H9 (cell line): ENCODE results near the gene TM7SF3. TPM values are rescaled to one million over a fixed set of nuclear protein-coding genes. Genes with fewer than 3 reads are reported as not detected.

Source experiments
- DNase-seq: peaks from one replicate; pipeline ENCODE4 v3.0.0-alpha.2; 2017
- H2AFZ ChIP-seq: one replicate; pipeline ENCODE4 v1.6.1; 2013; ENCODE audit warnings: mild to moderate bottlenecking, low read length, control low read depth, moderate library complexity
- H2AK5ac ChIP-seq: 2 replicates; pipeline ENCODE4 v1.6.1; 2013; ENCODE audit warnings: low read length, control low read depth, mixed read lengths; ENCODE audit not compliant: insufficient read length
- H2BK120ac ChIP-seq: one replicate; pipeline ENCODE4 v1.6.1; 2013; ENCODE audit warnings: low read depth, mild to moderate bottlenecking, low read length, control low read depth, inconsistent platforms; ENCODE audit not compliant: poor library complexity, severe bottlenecking
- H2BK12ac ChIP-seq: 2 replicates; pipeline ENCODE4 v1.6.1; 2013; ENCODE audit warnings: low read length, control low read depth, mixed read lengths, low read depth; ENCODE audit not compliant: insufficient read length
- H2BK15ac ChIP-seq: 2 replicates; pipeline ENCODE4 v1.6.1; 2013; ENCODE audit warnings: low read depth, low read length, control low read depth
- H2BK20ac ChIP-seq: one replicate; pipeline ENCODE4 v1.6.1; 2013; ENCODE audit warnings: low read depth, mild to moderate bottlenecking, low read length, control low read depth, inconsistent platforms; ENCODE audit not compliant: poor library complexity, severe bottlenecking
- H2BK5ac ChIP-seq: 2 replicates; pipeline ENCODE4 v1.6.1; 2013; ENCODE audit warnings: low read length, control low read depth, mixed read lengths; ENCODE audit not compliant: insufficient read length
- H3K14ac ChIP-seq: 2 replicates; pipeline ENCODE4 v1.6.1; 2013; ENCODE audit warnings: low read length, control low read depth; ENCODE audit not compliant: insufficient read depth
- H3K18ac ChIP-seq: 2 replicates; pipeline ENCODE4 v1.6.1; 2013; ENCODE audit warnings: low read depth, mild to moderate bottlenecking, mixed read lengths, low read length, control low read depth; ENCODE audit not compliant: insufficient read length
- H3K23ac ChIP-seq: 2 replicates; pipeline ENCODE4 v1.6.1; 2013; ENCODE audit warnings: low read length, control low read depth, mixed read lengths, low read depth; ENCODE audit not compliant: insufficient read length
- H3K23me2 ChIP-seq: 2 replicates; pipeline ENCODE4 v1.6.1; 2013; ENCODE audit warnings: low read depth, mild to moderate bottlenecking, mixed read lengths, low read length, control low read depth; ENCODE audit not compliant: insufficient read length, poor library complexity, severe bottlenecking
- H3K27ac ChIP-seq: 2 replicates; pipeline ENCODE4 v1.5.1; 2013; ENCODE audit warnings: low read length, control low read depth, mixed read lengths, low read depth; ENCODE audit not compliant: insufficient read length
- H3K27me3 ChIP-seq: 2 replicates; pipeline ENCODE4 v1.6.1; 2013; ENCODE audit warnings: low read length, control low read depth, inconsistent platforms; ENCODE audit not compliant: insufficient read depth
- H3K4ac ChIP-seq: 2 replicates; pipeline ENCODE4 v1.6.1; 2013; ENCODE audit warnings: low read depth, mild to moderate bottlenecking, control low read depth, inconsistent platforms, low read length, moderate library complexity
- H3K4me1 ChIP-seq: 2 replicates; pipeline ENCODE4 v1.6.1; 2013; ENCODE audit warnings: low read length, control low read depth, inconsistent platforms; ENCODE audit not compliant: insufficient read depth
- H3K4me2 ChIP-seq: 2 replicates; pipeline ENCODE4 v1.6.1; 2013; ENCODE audit warnings: low read length, control low read depth, mixed read lengths; ENCODE audit not compliant: insufficient read length, insufficient read depth
- H3K56ac ChIP-seq: 2 replicates; pipeline ENCODE4 v1.6.1; 2013; ENCODE audit warnings: low read depth, mild to moderate bottlenecking, mixed read lengths, low read length, control low read depth; ENCODE audit not compliant: insufficient read length
- H3K79me1 ChIP-seq: 2 replicates; pipeline ENCODE4 v1.6.1; 2013; ENCODE audit warnings: low read depth, mild to moderate bottlenecking, moderate library complexity, low read length, control low read depth, inconsistent platforms; ENCODE audit not compliant: insufficient read depth, poor library complexity, severe bottlenecking
- H3K79me2 ChIP-seq: 2 replicates; pipeline ENCODE4 v1.6.1; 2013; ENCODE audit warnings: low read length, control low read depth, inconsistent platforms; ENCODE audit not compliant: insufficient read depth
- H3K9ac ChIP-seq: 2 replicates; pipeline ENCODE4 v1.6.1; 2013; ENCODE audit warnings: low read length, control low read depth, mixed read lengths; ENCODE audit not compliant: insufficient read length; ENCODE audit errors: extremely low read depth
- H3K9me3 ChIP-seq: one replicate; pipeline ENCODE4 v1.6.1; 2013; ENCODE audit warnings: low read depth, low read length, inconsistent platforms; ENCODE audit not compliant: control insufficient read depth
- H3T11ph ChIP-seq: one replicate; pipeline ENCODE4 v1.6.1; 2013; ENCODE audit warnings: mild to moderate bottlenecking, low read length, control low read depth, inconsistent platforms
- H4K20me1 ChIP-seq: one replicate; pipeline ENCODE4 v1.6.1; 2013; ENCODE audit not compliant: control insufficient read depth, insufficient read length, insufficient read depth
- H4K5ac ChIP-seq: 2 replicates; pipeline ENCODE4 v1.6.1; 2013; ENCODE audit warnings: low read depth, mild to moderate bottlenecking, mixed read lengths, low read length, control low read depth; ENCODE audit not compliant: insufficient read length
- H4K8ac ChIP-seq: replicated peaks from 2 replicates; pipeline ENCODE4 v1.6.1; 2013; ENCODE audit warnings: low read length, control low read depth, mixed read lengths, low read depth; ENCODE audit not compliant: insufficient read length
- H4K91ac ChIP-seq: 2 replicates; pipeline ENCODE4 v1.6.1; 2013; ENCODE audit warnings: low read depth, mild to moderate bottlenecking, moderate library complexity, mixed read lengths, low read length, control low read depth; ENCODE audit not compliant: insufficient read length
- H3K27ac Mint-ChIP-seq, 3 experiments: 2 replicates in 2 of 3; 3 replicates in 1 of 3; pipeline ENCODE4 v1.8.0; 2020 to 2021; ENCODE audit warnings: mixed read lengths in 3 of 3, mild to moderate bottlenecking in 1 of 3, moderate library complexity in 1 of 3
- H3K27me3 Mint-ChIP-seq: 2 replicates; pipeline ENCODE4 v1.8.0; 2021; ENCODE audit warnings: low read depth, mild to moderate bottlenecking, moderate library complexity, mixed read lengths
- H3K36me3 Mint-ChIP-seq, 3 experiments: 2 replicates in 2 of 3; 3 replicates in 1 of 3; pipeline ENCODE4 v1.8.0; 2020 to 2021; ENCODE audit warnings: low read depth in 3 of 3, mixed read lengths in 3 of 3; ENCODE audit not compliant: insufficient read depth in 1 of 3
- H3K4me1 Mint-ChIP-seq, 2 experiments: 2 replicates each; pipeline ENCODE4 v1.8.0; 2020; ENCODE audit warnings: mixed read lengths in 2 of 2
- H3K4me3 Mint-ChIP-seq, 2 experiments: 2 replicates in 1 of 2; 3 replicates in 1 of 2; pipeline ENCODE4 v1.8.0; 2020 to 2021; ENCODE audit warnings: mild to moderate bottlenecking in 2 of 2, mixed read lengths in 2 of 2, moderate library complexity in 1 of 2
- H3K9me3 Mint-ChIP-seq, 2 experiments: 2 replicates in 1 of 2; 3 replicates in 1 of 2; pipeline ENCODE4 v1.8.0; 2020; ENCODE audit warnings: mild to moderate bottlenecking in 2 of 2, mixed read lengths in 2 of 2, moderate library complexity in 1 of 2
- CTCF ChIP-seq: fragments of 200-600 bp; sonication (generic); conservative IDR thresholded peaks from 3 replicates; pipeline ENCODE4 v1.8.0; 2021; ENCODE audit warnings: antibody characterized with exemption, mild to moderate bottlenecking
- WGBS: extraction: QIAGEN DNeasy Blood & Tissue Kit; methylation state at CpG from one replicate; pipeline ENCODE4 v1.1.7; 2013; ENCODE audit warnings: missing lambda C conversion rate, low lambda C conversion rate, mixed read lengths; ENCODE audit not compliant: insufficient read length; ENCODE audit errors: extremely low coverage; 5-methylcytosine and 5-hydroxymethylcytosine counted together
- total RNA-seq: library from RNA; stranded (reverse); gene quantifications from 2 replicates; pipeline ENCODE4 v1.2.1, GENCODE V29; 2021

Gene TM7SF3
- total RNA-seq, 1 experiment from 2014 or later, result 74.9 TPM

GRCh38 chr12:26941215-26941594, 73.0 kb downstream of the TM7SF3 start:
- Histone ChIP-seq H3T11ph (no peak overlapping the region), H3K18ac (no peak overlapping the region), H2BK5ac (no peak overlapping the region), H4K20me1 (no peaks in the 10 kb centered on the region), H3K14ac (no peak overlapping the region), H3K4me2 (no peak overlapping the region), H3K23me2 (no peaks in the 10 kb centered on the region), H2BK20ac (no peak overlapping the region), H3K9ac (no peak overlapping the region), H3K79me2 (peaks cover 16% of the 10 kb centered on the region; the same call in 1 of the 2 replicates), H3K27ac (no peak overlapping the region), H3K9me3 (no peaks in the 10 kb centered on the region), H4K91ac (no peak overlapping the region), H4K8ac (no peak overlapping the region), H3K4ac (no peak overlapping the region), H4K5ac (no peak overlapping the region), H3K23ac (no peak overlapping the region), H2AFZ (no peak overlapping the region), H3K4me1 (peaks cover 3% of the 10 kb centered on the region; the same call in 1 of the 2 replicates), H2BK15ac (no peak overlapping the region), H3K56ac (no peak overlapping the region), H2AK5ac (no peak overlapping the region), H3K79me1 (peaks cover 8% of the 10 kb centered on the region), H2BK120ac (no peak overlapping the region), H2BK12ac (no peak overlapping the region), H3K27me3 (no peaks in the 10 kb centered on the region)
- no peak overlapping the region for H3K27ac Mint-ChIP-seq
- no peak overlapping the region for H3K4me3 Mint-ChIP-seq
- no CpG with 5 or more reads among the region's 1 CpG for WGBS
- H3K9me3 Mint-ChIP-seq, result no peaks in the 10 kb centered on the region; a peak in 1 of 5 replicates
- DNase-seq, result no peak
- no peak for TF ChIP-seq CTCF
- H3K4me1 Mint-ChIP-seq, result peaks cover 18 to 19% of the 10 kb centered on the region in 2 experiments
- no peaks in the 10 kb centered on the region for H3K27me3 Mint-ChIP-seq
- H3K36me3 Mint-ChIP-seq, result peaks cover 0 to 4% (median 2%) of the 10 kb centered on the region in 3 experiments; a peak in 2 of 7 replicates
